Sciatic nerve (tissue), 2 donors: ENCODE measurements around the gene AGO3. TPM values are rescaled to one million over a fixed set of nuclear protein-coding genes. Genes with fewer than 3 reads are reported as not detected.
A peak's percentile ranks its signal among the peaks of the same experiment; 100 is the strongest.
"Not testable (repeated sequence)": the region's sequence is repeated elsewhere in the genome, so short reads cannot be mapped to it uniquely, and the experiment has no call there.

ENCODE experiments used
- ATAC-seq: fragments of 200-7000 bp; cut with Tn5 transposase; one replicate; pipeline ENCODE4 v1.9.1; 2020; ENCODE audit warnings: mild to moderate bottlenecking, moderate library complexity
- DNase-seq: peaks from one replicate; pipeline ENCODE4 v3.0.0-alpha.2; 2020; ENCODE audit warnings: low spot score
- intact Hi-C: fragments of 100-400 bp; cut with DNase I; formaldehyde crosslinking; loops from one replicate; pipeline ENCODE4 v1.14.2; 2022
- total RNA-seq: library from RNA; stranded (reverse); fragmentation: NEBNext Ultra II Directional; extraction: Animal tissue kit (Norgen Biotek cat#: 25700); gene quantifications from one replicate; pipeline ENCODE4 v1.2.1, GENCODE V29; 2021
- donor health status: DM: no; HTN: no; CAD: no.
- donor health status: DM: no; HTN: no; CAD: no.

The AGO3 gene
- 55.1 TPM for total RNA-seq

DNA sequence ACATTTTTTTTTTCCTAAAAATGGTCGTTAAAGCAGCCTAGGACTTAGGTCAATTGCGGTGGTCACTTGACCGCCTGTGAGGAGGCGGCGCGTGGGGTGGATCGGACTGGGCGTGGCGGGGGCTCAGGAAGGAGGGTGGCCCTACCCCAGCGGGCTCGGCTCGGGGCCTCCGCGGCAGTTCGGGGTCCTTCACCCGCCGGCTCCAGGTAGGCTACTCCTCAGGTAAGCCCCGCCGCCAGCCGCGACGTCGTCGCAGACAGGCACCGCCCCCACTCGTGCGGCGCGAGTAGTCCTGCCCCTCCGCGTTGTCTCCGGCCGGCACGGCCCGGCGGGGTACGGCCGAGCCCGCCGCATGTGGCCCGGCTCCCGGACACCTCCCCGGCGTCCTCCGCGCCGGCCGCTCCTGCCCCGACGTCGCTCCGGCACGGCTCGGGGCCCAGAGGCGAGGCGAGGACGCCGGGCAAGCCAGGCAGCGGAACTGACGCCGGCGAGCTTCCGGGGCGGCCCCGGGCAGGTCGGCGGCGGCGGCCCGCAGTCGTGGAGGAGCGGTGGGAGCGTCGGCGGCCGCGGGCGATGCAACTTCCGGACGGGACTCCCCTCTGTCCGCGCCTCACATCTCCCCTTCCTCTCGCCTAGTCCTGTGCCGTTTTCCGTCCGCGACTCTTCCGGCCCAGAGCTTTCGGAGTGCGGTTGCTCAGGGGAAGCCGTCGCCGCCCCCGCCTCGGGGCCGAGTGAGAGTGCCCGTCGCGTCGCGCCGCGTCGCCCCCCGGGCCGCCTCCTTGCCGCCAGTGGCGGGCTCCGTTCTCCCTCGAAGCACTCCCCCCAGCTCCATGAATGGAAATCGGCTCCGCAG, at the start of gene AGO3:
AGO3 (plus strand) TSS at position 513 of the 853 bp plus-strand sequence; CDS start at position 835, 322 bp downstream.
- peak; percentile 90 for DNase-seq
- intact Hi-C loops, result no loop called here
- peak; percentile 95 for ATAC-seq

GRCh38 chr1:35881850-35882273, 49.0 kb upstream of the AGO3 start:
- no peak for ATAC-seq
- DNase-seq, result no peak
- intact Hi-C loops, result no loop called here

DNA sequence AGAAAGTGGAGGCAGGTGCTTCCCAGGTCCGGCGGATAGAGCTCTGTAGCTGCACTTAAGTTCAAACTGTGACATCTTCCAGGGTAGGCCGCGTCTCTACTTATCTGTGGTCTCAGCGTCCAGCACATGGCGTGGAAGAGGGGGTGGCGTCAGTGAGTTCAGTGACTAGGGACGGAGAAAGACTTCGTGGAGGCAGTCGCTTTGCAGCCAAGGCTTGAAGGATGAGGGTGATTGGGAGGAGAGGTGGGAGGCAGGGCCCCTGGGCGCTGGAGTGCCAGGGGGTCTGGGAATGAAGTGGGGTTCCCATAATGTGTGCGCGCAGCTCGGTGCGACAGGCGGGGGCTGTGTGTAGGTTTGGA, 48.3 kb upstream of the AGO3 start:
- no peak for ATAC-seq
- DNase-seq, result no peak
- intact Hi-C loops, result no loop called here

DNA sequence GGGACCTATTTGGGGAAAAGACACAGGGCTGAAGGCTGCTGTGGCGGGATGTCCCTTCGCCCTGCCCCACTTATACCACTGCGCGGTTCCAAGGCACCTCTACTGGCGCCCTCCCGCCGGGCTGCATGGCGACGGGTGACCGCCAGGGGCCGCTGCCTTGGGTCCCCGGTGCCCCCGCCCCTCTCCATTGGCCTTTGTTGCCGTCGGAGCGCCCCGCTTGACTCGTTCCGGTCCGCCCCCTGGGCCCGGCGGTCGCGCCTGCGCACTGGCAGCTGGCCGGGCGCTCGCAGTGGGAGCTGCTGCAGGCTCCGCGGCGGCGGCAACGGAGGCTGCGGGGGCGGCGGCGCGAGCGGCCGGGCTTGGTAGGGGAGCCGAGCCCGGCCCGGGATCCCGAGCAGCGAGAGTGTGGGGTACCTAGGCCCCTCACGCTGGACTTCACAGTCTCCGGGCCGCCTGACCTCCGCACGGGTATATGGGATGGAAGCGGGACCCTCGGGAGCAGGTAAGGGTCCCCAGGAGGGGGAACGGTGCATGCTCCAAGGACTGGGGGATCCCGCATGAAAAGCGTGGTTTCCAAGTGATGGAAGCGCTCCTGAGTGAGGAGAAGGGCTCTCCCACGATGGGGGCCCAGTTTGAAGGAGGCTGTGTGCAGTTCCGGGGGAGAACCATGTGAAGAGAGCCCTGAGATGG, 47.8 kb upstream of the AGO3 start, which contains the start of gene AGO1:
AGO1 (plus strand) TSS at position 265 of the 690 bp plus-strand sequence; CDS start at position 478, 213 bp downstream.
- intact Hi-C loops, result no loop called here
- ATAC-seq (peak; percentile 96), DNase-seq (peak; percentile 96)

- peak; percentile 72 for DNase-seq
- ATAC-seq, result peak; percentile 57
- intact Hi-C loops, result no loop called here
Observed at GRCh38 chr1:35883635-35884101, 47.2 kb upstream of the AGO3 start.

DNA sequence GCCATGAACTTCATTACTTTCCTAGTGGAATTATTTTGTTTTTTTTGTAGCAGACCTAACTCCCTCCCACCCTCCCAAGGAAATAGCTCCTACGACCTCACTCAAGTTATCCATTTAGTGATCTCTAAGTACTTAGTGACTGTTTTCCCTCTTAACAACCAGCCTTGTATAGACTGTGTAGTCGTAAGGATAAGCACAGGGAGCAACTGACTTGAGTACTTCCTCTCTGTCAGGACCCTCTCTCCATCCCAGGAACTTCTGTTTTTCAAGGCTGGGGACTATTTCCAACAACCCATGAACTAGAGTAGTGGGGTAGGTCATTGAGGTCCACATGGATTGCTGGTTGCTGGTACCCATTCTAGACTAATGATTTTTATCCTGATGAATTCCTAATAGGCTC, 46.0 kb upstream of the AGO3 start:
- intact Hi-C loops, result no loop called here
- DNase-seq, result no peak
- ATAC-seq, result no peak

- intact Hi-C loops, result no loop called here
- ATAC-seq (no peak), DNase-seq (no peak)
Observed at GRCh38 chr1:35885961-35886558, 44.8 kb upstream of the AGO3 start.

DNA sequence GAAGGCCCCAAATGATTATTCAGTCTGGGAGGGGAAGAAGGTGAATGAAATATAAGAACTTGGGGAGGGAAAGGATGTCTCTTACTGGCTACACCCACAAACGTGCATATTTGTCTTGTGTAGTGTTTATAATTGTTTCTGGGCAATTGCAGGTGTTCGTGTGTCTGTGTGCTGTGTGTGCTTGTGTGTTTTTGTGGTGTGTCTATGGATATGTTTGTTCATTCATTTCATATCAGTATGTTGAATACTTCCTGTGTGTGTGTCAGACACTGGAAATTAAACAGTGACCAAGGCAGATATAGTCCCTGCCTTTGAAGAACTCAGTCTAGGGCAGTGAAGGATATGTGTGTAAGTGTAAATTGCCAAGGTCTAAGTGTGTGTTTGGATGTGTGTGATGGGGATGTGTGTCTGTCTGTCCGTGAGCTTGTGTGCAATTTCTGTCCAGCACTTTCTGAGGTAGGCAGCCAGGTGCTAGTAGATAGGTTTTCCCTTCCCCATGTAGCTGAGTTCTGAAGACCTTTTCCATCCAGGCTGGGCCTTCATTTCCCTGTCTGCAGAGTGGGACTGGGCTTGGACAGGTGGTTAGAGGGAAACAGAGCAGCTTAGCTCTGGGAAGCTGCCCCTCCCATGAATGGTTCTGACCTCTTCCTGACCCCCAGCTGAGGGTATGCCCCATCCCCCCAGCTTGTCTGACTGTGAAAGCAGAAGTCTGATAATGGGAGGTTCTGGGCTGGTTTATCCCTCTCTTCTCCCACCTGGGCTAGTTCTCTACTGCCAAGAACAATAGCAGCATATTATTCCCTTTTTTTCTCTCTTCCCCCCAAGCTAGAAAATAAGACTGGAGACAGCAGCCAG, 44.1 kb upstream of the AGO3 start:
- ATAC-seq (no peak), DNase-seq (no peak)
- intact Hi-C loops, result no loop called here

GRCh38 chr1:35887508-35887907, 43.4 kb upstream of the AGO3 start:
- no peak for DNase-seq
- intact Hi-C loops, result no loop called here

DNA sequence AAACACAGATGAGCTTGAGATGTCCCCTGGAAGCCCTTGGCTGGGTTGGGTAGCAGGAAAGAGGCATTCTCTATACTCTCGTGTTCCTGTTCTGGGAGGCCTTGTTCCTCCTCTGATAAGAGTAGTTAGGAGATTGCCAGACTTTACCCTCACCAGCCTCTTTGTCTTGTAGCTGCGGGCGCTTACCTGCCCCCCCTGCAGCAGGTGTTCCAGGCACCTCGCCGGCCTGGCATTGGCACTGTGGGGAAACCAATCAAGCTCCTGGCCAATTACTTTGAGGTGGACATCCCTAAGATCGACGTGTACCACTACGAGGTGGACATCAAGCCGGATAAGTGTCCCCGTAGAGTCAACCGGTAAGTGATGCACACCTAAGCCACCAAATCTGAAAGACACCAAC, 42.6 kb upstream of the AGO3 start:
- DNase-seq (no peak), ATAC-seq (no peak)
- intact Hi-C loops, result no loop called here

More at GRCh38 chr1:35887508-35887907, 43.4 kb upstream of the AGO3 start:
- ATAC-seq, result no peak

GRCh38 chr1:35888981-35889380, 41.9 kb upstream of the AGO3 start:
- intact Hi-C loops, ATAC-seq, DNase-seq: not testable (repeated sequence)

DNA sequence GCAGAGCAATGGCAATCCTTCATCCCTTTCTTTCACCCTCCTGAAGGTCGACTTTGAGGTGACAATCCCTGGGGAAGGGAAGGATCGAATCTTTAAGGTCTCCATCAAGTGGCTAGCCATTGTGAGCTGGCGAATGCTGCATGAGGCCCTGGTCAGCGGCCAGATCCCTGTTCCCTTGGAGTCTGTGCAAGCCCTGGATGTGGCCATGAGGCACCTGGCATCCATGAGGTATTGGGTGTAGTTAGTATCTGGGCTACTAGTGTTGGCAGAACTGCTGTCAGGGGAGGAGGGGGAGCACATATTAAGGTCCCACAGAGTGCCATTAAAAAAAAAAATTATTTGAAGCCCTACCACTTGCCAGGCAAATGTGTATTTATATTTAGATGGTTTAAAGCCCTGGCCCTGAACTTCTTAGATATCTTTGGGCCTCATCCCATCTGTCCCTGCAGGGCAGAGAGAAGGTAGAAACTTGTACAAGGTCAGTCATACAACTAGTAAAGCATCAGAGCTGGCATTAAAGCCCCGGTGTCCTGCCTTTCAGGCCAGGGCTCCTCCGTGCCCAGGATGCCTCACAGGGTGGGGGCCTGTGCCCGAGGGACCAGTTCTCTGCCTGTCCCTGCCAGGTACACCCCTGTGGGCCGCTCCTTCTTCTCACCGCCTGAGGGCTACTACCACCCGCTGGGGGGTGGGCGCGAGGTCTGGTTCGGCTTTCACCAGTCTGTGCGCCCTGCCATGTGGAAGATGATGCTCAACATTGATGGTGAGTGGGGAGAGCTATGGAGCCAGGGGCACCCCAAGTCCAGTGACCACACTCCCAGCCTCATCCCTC, 37.6 kb upstream of the AGO3 start:
- ATAC-seq (no peak), DNase-seq (no peak)
- intact Hi-C loops, result no loop called here

DNA sequence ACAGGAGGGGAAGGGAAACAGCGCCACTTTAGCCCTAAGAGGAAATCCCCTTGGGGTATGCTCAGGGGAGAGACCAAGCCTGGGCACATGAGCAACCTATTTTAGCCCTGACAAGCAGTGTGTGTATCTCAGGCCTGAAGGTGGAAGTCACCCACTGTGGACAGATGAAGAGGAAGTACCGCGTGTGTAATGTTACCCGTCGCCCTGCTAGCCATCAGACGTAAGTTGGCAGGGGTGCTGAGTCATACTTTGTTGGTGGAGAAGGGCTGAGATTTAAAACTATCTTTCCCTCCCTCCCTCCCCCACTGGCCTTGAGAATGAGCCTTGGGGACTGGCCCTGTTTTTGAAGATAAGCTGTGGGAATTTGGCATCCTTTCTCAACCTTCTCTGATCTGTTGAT, 36.7 kb upstream of the AGO3 start:
- no peak for DNase-seq
- intact Hi-C loops, result no loop called here
- peak; percentile 56 for ATAC-seq

DNA sequence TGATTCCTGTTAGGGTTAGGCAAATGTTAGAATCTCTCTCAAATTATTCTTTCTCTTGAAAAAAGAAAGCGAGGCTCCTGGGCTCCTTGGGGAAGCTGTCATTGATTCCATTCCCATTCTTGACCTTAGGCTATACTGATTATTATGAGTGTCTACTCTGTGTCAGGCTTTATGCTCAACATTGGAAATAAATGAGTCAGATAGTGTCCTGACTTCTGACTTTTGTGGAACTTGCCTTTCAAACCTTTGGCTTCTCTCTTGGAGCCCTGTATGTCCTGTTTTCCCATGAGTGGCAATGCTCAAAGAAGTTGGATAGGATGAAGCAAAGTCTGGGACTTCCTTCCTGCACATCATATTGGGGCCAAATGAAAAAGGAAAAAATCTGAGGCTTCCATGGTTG, 36.2 kb upstream of the AGO3 start:
- ATAC-seq, result no peak
- intact Hi-C loops, result no loop called here
- DNase-seq, result no peak

- ATAC-seq, result no peak
- intact Hi-C loops, result no loop called here
- no peak for DNase-seq
Observed at GRCh38 chr1:35899941-35900340, 31.0 kb upstream of the AGO3 start.

GRCh38 chr1:35901235-35901634, 29.7 kb upstream of the AGO3 start:
- DNase-seq (no peak), ATAC-seq (no peak)
- intact Hi-C loops, result no loop called here

DNA sequence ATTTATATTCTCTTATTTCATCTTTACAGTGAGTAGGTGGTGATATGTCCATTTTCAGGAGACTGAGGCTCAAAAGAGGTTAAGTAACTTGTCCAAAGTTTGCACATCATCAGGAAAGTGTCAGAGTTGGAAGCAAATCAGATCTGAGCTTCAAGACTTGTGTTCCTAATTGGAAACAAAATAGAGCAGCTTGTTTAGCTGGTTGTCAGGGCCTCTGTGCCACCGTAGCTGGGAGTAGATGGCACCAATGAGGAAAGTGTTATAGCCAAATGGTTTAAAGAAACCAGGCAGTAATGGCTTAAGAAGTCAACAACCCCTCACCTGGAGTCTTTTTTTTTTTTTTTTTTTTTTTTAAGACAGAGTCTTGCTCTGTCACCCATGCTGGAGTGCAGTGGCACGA, 28.2 kb upstream of the AGO3 start:
- intact Hi-C loops, result no loop called here
- ATAC-seq, result no peak

DNA sequence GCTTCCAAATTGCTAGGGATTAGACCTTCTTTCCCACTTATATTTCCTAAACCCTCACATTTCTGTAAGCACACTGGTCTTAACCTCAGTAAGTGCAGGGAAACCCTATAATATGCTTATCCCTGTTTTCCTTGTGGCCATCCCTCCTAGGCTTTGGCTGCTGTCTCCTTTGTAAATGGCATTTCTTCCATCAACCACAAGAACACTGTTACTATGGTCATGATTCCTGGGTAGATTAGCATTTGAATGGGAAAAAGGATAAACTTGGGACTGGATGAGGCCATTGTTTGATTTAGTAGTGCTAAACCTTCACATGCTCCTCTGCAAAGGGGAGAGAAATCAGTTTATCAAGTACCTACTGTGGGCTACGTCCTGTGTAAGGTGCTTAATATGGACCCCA, 16.2 kb upstream of the AGO3 start:
- no peak for ATAC-seq
- no peak for DNase-seq
- intact Hi-C loops, result no loop called here

More for the DNA sequence above, 28.2 kb upstream of the AGO3 start:
- no peak for DNase-seq
